ENCODE results near the gene SLCO2A1. TPM values are rescaled to one million over a fixed set of nuclear protein-coding genes. Genes with fewer than 3 reads are reported as not detected.

SLCO2A1 gene
- total and polyA plus RNA-seq, 2 of the 4 experiments (the other 2 are of a cell fraction): under 0.01 to 1.5 TPM

DNA sequence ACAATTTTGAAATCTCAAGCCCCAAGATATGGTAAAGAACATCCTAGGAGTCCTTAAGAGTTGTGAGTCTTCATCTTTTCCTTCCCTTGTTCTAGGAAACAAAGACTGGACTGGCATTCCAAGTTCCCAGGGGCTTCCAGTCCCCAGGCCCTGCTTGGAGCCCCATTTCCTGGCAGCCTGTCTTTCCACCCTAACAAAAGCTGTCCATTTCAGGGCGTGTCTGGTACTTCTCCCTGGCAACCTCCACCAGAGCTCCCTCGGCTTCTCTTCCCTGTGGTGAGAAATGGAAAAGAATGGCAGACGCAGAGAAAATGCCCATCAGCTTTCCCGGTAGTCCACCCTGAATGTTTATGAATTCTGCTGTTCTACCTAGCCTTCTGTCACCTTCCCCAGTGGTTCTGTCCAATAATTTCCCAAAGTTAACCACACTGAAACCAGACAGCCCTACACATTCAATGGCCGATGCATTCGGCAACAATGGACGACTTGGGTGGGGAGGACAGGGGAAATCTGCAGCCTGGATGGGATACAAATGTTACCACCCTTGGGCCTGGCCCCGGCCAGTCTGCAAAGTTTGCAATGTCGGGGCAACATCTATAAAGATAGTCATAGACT, 140.9 kb downstream of the SLCO2A1 start:
- in situ Hi-C loops (cut with MboI; ENCODE audit: low sequenced_read_pairs) (no loop called here), dilution Hi-C loops (cut with HindIII; ENCODE audit: low sequenced_read_pairs, unreplicated experiment) (no loop called here), intact Hi-C loops (cut with micrococcal nuclease) (no loop called here)
- DNase-seq (no peak), ATAC-seq (ENCODE audit: low read depth) (no peak)
- Histone ChIP-seq H3K56ac (ENCODE audit: extremely low read depth, insufficient read depth, low read length) (no peak overlapping the region), H3K27ac (ENCODE audit: insufficient read depth, low read length) (no peak overlapping the region), H3K36me3 (ENCODE audit: control insufficient read depth, insufficient read depth, low read length) (no peaks in the 10 kb centered on the region), H2AK9ac (replicated peaks; ENCODE audit: low read depth, low read length, poor library complexity) (no peak overlapping the region), H2BK5ac (ENCODE audit: low read depth, low read length, poor library complexity, severe bottlenecking) (no peak overlapping the region), H4K8ac (ENCODE audit: low read depth in 2 of 2, low read length in 2 of 2) (no peak overlapping the region), H3K4ac (ENCODE audit: low read depth, low read length) (no peak overlapping the region), H2AK5ac (ENCODE audit: low read depth, low read length) (no peak overlapping the region), H3K4me2 (ENCODE audit: low read depth, low read length) (no peak overlapping the region), H2BK120ac (ENCODE audit: low read depth, low read length) (no peak overlapping the region), H4K20me1 (ENCODE audit: insufficient read depth, low read length) (no peaks in the 10 kb centered on the region), H3K4me3 (ENCODE audit: insufficient read depth, low read depth, low read length) (no peak overlapping the region), H2AFZ (replicated peaks; ENCODE audit: low read length, poor library complexity) (no peak overlapping the region), H3K4me1 (ENCODE audit: control insufficient read depth, insufficient read depth, low read length) (no peaks in the 10 kb centered on the region), H3K23ac (ENCODE audit: low read depth, low read length) (no peak overlapping the region), H3K9ac (ENCODE audit: low read depth, low read length) (no peak overlapping the region), H3K18ac (ENCODE audit: low read depth, low read length) (no peak overlapping the region), H3K27me3 (ENCODE audit: control insufficient read depth, insufficient read depth, low read length) (peaks cover 42% of the 10 kb centered on the region), H2BK20ac (ENCODE audit: low read depth, low read length) (no peak overlapping the region), H3K9me3 (ENCODE audit: control insufficient read depth, insufficient read depth, low read length) (no peaks in the 10 kb centered on the region), H4K91ac (ENCODE audit: insufficient read depth, low read depth, low read length) (no peak overlapping the region), H3K79me1 (ENCODE audit: low read depth in 1 of 2, low read length in 2 of 2) (no peaks in the 10 kb centered on the region), H3K9me1 (ENCODE audit: insufficient read depth, low read length) (no peaks in the 10 kb centered on the region), H4K5ac (ENCODE audit: low read depth, low read length) (no peak overlapping the region), H3K14ac (replicated peaks; ENCODE audit: low read depth, low read length) (no peak overlapping the region), H2BK15ac (ENCODE audit: low read depth, low read length) (no peak overlapping the region)
- ChIA-PET POLR2A (ENCODE audit: unreplicated experiment) (no interaction called here), CTCF (no interaction called here)
- WGBS, 2 experiments (ENCODE audit: extremely low coverage in 2 of 2, insufficient read length in 1 of 2): no CpG with 5 or more reads among the region's 9 CpGs
- TF ChIP-seq BHLHE40 (IDR thresholded peaks at IDR 0.05; ENCODE audit: low read depth, low read length): no peak
- TF ChIP-seq, protein P1, sequence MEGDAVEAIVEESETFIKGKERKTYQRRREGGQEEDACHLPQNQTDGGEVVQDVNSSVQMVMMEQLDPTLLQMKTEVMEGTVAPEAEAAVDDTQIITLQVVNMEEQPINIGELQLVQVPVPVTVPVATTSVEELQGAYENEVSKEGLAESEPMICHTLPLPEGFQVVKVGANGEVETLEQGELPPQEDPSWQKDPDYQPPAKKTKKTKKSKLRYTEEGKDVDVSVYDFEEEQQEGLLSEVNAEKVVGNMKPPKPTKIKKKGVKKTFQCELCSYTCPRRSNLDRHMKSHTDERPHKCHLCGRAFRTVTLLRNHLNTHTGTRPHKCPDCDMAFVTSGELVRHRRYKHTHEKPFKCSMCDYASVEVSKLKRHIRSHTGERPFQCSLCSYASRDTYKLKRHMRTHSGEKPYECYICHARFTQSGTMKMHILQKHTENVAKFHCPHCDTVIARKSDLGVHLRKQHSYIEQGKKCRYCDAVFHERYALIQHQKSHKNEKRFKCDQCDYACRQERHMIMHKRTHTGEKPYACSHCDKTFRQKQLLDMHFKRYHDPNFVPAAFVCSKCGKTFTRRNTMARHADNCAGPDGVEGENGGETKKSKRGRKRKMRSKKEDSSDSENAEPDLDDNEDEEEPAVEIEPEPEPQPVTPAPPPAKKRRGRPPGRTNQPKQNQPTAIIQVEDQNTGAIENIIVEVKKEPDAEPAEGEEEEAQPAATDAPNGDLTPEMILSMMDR (conservative IDR thresholded peaks at IDR 0.05; ENCODE audit: low read depth, low read length): no peak
- TF ChIP-seq MAFK (IDR thresholded peaks at IDR 0.05; ENCODE audit: low read depth, low read length): no peak
- no peak for TF ChIP-seq RCOR1 (IDR thresholded peaks at IDR 0.05; ENCODE audit: insufficient replicate concordance, low read length)
- no peak for TF ChIP-seq RAD21 (IDR thresholded peaks at IDR 0.05; ENCODE audit: low read length)
- no peak for TF ChIP-seq CEBPB (IDR thresholded peaks at IDR 0.05; ENCODE audit: low read depth, low read length)
- TF ChIP-seq, protein P2, sequence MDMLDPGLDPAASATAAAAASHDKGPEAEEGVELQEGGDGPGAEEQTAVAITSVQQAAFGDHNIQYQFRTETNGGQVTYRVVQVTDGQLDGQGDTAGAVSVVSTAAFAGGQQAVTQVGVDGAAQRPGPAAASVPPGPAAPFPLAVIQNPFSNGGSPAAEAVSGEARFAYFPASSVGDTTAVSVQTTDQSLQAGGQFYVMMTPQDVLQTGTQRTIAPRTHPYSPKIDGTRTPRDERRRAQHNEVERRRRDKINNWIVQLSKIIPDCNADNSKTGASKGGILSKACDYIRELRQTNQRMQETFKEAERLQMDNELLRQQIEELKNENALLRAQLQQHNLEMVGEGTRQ (IDR thresholded peaks at IDR 0.05; ENCODE audit: low read depth, low read length): no peak
- TF ChIP-seq RFX5 (IDR thresholded peaks at IDR 0.05; ENCODE audit: low read depth, low read length): no peak
- no peak for TF ChIP-seq FOS (IDR thresholded peaks at IDR 0.05; ENCODE audit: low read depth, low read length)
- no peak for TF ChIP-seq MXI1 (IDR thresholded peaks at IDR 0.05; ENCODE audit: borderline replicate concordance, low read depth, low read length)
- no TSS peak for BruUV-seq (replicated peaks)
